K562 (cell line): Measurements from ENCODE around the gene KIF20A. TPM values are rescaled to one million over a fixed set of nuclear protein-coding genes. Genes with fewer than 3 reads are reported as not detected.

Experiments
- EGR1 ChIP-seq: fragments of 450-650 bp; conservative IDR thresholded peaks from 2 replicates; pipeline ENCODE4 v1.6.1; 2017; ENCODE audit warnings: mild to moderate bottlenecking
- FOXM1 ChIP-seq, 2 experiments: fragments of 450-650 bp in 1 of 2; sonication (generic) in 1 of 2; formaldehyde crosslinking in 1 of 2; IDR thresholded peaks; 2 replicates each; pipeline versions ENCODE4 v1.6.1 to v1.9.0; 2017 to 2022; ENCODE audit warnings: low read depth in 2 of 2, mild to moderate bottlenecking in 2 of 2, missing genetic modification reagents in 1 of 2, moderate library complexity in 1 of 2
- GABPB1 ChIP-seq: sonication (generic); formaldehyde crosslinking; IDR thresholded peaks from 2 replicates; pipeline ENCODE4 v1.8.0; 2022; ENCODE audit warnings: mild to moderate bottlenecking, missing genetic modification reagents
- HIVEP1 ChIP-seq: fragments of 250-450 bp; sonication (Bioruptor Pico); IDR thresholded peaks from 2 replicates; pipeline ENCODE4 v1.4.0; 2020; ENCODE audit warnings: mild to moderate bottlenecking
- SETDB1 ChIP-seq: IDR thresholded peaks from one replicate; pipeline ENCODE4 v1.6.1; 2012; ENCODE audit warnings: low read length, control low read depth, inconsistent platforms
- polyA plus RNA-seq, 8 experiments: library from polyadenylated mRNA; depleted of rRNA in 4 of 8; stranded (reverse) in 5 of 8; unstranded in 3 of 8; fragments of >200 nt; fragmentation: Nextera tagmentation in 2 of 8; fragmentation: Illumina TruSeq in 1 of 8; extraction: Ambion mirVana in 2 of 8; extraction: Trizol in 1 of 8; gene quantifications; 2 replicates each; pipeline versions ENCODE4 v1.2.1 to v1.2.3, GENCODE V29; 2011 to 2014; ENCODE audit warnings: inconsistent platforms in 1 of 8, missing spikeins in 1 of 8
- total RNA-seq, 7 experiments: library from RNA; depleted of rRNA in 6 of 7; stranded (reverse); fragments of >200 nt in 6 of 7; fragmentation: Illumina TruSeq in 2 of 7; extraction: Trizol in 2 of 7; gene quantifications; 2 replicates each; pipeline versions ENCODE4 v1.2.1 to v1.2.3, GENCODE V29; 2011 to 2021; ENCODE audit warnings: low replicate concordance in 1 of 7
- TF ChIP-seq, protein P1 (sequence below): fragments of 450-650 bp; formaldehyde crosslinking; IDR thresholded peaks from 2 replicates; pipeline ENCODE4 v1.4.0; 2020; ENCODE audit warnings: mild to moderate bottlenecking, moderate library complexity
- TF ChIP-seq, protein P2 (sequence below): sonication (generic); formaldehyde crosslinking; IDR thresholded peaks from 2 replicates; pipeline ENCODE4 v1.9.0; 2022; ENCODE audit warnings: mild to moderate bottlenecking, missing genetic modification reagents
- TF ChIP-seq, protein P3 (sequence below), 3 experiments: fragments of 200-800 bp in 1 of 3; sonication (Bioruptor generic) in 1 of 3; sonication (generic) in 1 of 3; formaldehyde crosslinking in 1 of 3; IDR thresholded peaks; 2 replicates each; pipeline versions ENCODE4 v1.6.1 to v1.8.0; 2016 to 2022; ENCODE audit warnings: mild to moderate bottlenecking in 2 of 3, missing compliant biosample characterization in 2 of 3, missing genetic modification characterization in 2 of 3, missing genetic modification reagents in 1 of 3
- TF ChIP-seq, protein P4 (sequence below): fragments of 250-450 bp; sonication (Bioruptor Pico); IDR thresholded peaks from 2 replicates; pipeline ENCODE4 v1.4.0; 2020; ENCODE audit warnings: mild to moderate bottlenecking, moderate library complexity, borderline replicate concordance
- TF ChIP-seq, protein P5 (sequence below), 2 experiments: fragments of 450-650 bp in 1 of 2; sonication (generic) in 1 of 2; formaldehyde crosslinking in 1 of 2; IDR thresholded peaks; 2 replicates each; pipeline versions ENCODE4 v1.7.1 to v1.9.0; 2016 to 2022; ENCODE audit warnings: inconsistent platforms in 1 of 2, mild to moderate bottlenecking in 1 of 2, missing genetic modification reagents in 1 of 2

The KIF20A gene
- total and polyA plus RNA-seq, 9 of the 15 experiments (the other 6 are each of a cell fraction or from before 2014, with no cell fraction given), result 36.8 to 61.2 (median 55.5) TPM

DNA sequence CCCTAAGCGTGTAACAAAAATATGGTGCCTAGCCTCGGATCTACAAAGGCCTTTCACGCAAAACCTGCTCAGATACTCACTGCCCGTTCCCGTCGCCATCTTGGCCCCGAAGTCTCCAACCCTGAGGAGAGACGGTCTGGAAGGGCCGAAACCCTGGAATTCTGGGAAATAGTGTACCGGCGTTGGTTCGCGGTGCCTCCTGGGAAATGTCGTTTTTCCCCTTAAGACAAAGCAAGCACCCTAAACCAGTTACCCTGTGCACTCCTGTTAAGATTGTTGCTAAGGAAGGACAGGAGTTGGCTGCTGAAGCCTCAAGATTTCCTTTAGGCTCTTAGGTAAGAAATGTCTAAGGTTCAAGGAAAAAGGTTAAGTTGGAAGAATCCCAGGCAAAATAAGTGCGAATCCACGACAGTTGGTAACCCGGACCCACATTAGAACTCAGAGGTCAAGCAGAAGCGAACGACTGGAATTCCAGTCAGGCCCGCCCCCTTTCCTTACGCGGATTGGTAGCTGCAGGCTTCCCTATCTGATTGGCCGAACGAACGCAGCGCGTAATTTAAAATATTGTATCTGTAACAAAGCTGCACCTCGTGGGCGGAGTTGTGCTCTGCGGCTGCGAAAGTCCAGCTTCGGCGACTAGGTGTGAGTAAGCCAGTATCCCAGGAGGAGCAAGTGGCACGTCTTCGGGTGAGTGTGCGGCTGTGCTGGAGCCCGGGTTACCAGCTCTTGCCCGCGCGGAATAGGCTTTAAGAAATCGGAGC is at the start of gene KIF20A, which contains the start of gene BRD8 (continued):
- TF ChIP-seq, protein P1, sequence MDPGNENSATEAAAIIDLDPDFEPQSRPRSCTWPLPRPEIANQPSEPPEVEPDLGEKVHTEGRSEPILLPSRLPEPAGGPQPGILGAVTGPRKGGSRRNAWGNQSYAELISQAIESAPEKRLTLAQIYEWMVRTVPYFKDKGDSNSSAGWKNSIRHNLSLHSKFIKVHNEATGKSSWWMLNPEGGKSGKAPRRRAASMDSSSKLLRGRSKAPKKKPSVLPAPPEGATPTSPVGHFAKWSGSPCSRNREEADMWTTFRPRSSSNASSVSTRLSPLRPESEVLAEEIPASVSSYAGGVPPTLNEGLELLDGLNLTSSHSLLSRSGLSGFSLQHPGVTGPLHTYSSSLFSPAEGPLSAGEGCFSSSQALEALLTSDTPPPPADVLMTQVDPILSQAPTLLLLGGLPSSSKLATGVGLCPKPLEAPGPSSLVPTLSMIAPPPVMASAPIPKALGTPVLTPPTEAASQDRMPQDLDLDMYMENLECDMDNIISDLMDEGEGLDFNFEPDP (CRISPR knock-in tag), result no peak
- TF ChIP-seq, protein P2, sequence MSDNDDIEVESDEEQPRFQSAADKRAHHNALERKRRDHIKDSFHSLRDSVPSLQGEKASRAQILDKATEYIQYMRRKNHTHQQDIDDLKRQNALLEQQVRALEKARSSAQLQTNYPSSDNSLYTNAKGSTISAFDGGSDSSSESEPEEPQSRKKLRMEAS, result peak; percentile 82
- TF ChIP-seq FOXM1 (IDR thresholded peaks at IDR 0.05; ENCODE audit: low read depth) (peak; percentile 100), FOXM1 (CRISPR knock-in tag; IDR thresholded peaks at IDR 0.05; ENCODE audit: low read depth) (peak; percentile 99; the same call in 1 of the 2 replicates), GABPB1 (peak; percentile 94), EGR1 (peak; percentile 83), SETDB1 (no peak), HIVEP1 (CRISPR knock-in tag) (no peak)
- TF ChIP-seq, protein P3, sequence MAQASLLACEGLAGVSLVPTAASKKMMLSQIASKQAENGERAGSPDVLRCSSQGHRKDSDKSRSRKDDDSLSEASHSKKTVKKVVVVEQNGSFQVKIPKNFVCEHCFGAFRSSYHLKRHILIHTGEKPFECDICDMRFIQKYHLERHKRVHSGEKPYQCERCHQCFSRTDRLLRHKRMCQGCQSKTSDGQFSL (CRISPR knock-in tag; IDR thresholded peaks at IDR 0.05), result peak; percentile 46; the same call in 1 of the 2 replicates
- TF ChIP-seq, protein P3 (tag; IDR thresholded peaks at IDR 0.05), result no peak
- TF ChIP-seq, protein P4, sequence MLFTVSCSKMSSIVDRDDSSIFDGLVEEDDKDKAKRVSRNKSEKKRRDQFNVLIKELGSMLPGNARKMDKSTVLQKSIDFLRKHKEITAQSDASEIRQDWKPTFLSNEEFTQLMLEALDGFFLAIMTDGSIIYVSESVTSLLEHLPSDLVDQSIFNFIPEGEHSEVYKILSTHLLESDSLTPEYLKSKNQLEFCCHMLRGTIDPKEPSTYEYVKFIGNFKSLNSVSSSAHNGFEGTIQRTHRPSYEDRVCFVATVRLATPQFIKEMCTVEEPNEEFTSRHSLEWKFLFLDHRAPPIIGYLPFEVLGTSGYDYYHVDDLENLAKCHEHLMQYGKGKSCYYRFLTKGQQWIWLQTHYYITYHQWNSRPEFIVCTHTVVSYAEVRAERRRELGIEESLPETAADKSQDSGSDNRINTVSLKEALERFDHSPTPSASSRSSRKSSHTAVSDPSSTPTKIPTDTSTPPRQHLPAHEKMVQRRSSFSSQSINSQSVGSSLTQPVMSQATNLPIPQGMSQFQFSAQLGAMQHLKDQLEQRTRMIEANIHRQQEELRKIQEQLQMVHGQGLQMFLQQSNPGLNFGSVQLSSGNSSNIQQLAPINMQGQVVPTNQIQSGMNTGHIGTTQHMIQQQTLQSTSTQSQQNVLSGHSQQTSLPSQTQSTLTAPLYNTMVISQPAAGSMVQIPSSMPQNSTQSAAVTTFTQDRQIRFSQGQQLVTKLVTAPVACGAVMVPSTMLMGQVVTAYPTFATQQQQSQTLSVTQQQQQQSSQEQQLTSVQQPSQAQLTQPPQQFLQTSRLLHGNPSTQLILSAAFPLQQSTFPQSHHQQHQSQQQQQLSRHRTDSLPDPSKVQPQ, result no peak
- TF ChIP-seq, protein P5, sequence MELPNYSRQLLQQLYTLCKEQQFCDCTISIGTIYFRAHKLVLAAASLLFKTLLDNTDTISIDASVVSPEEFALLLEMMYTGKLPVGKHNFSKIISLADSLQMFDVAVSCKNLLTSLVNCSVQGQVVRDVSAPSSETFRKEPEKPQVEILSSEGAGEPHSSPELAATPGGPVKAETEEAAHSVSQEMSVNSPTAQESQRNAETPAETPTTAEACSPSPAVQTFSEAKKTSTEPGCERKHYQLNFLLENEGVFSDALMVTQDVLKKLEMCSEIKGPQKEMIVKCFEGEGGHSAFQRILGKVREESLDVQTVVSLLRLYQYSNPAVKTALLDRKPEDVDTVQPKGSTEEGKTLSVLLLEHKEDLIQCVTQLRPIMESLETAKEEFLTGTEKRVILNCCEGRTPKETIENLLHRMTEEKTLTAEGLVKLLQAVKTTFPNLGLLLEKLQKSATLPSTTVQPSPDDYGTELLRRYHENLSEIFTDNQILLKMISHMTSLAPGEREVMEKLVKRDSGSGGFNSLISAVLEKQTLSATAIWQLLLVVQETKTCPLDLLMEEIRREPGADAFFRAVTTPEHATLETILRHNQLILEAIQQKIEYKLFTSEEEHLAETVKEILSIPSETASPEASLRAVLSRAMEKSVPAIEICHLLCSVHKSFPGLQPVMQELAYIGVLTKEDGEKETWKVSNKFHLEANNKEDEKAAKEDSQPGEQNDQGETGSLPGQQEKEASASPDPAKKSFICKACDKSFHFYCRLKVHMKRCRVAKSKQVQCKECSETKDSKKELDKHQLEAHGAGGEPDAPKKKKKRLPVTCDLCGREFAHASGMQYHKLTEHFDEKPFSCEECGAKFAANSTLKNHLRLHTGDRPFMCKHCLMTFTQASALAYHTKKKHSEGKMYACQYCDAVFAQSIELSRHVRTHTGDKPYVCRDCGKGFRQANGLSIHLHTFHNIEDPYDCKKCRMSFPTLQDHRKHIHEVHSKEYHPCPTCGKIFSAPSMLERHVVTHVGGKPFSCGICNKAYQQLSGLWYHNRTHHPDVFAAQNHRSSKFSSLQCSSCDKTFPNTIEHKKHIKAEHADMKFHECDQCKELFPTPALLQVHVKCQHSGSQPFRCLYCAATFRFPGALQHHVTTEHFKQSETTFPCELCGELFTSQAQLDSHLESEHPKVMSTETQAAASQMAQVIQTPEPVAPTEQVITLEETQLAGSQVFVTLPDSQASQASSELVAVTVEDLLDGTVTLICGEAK (IDR thresholded peaks at IDR 0.05), result peak; percentile 95
- TF ChIP-seq, protein P5 (CRISPR knock-in tag; IDR thresholded peaks at IDR 0.05), result no peak
